A673 (cell line): Measurements from ENCODE around the gene VRTN.

Source experiments
- EZH2 ChIP-seq: fragments of 200-600 bp; sonication (generic); IDR thresholded peaks from 2 replicates; pipeline ENCODE4 v1.6.1; 2017; ENCODE audit warnings: borderline replicate concordance, low read depth, mild to moderate bottlenecking, mixed read lengths, antibody characterized with exemption, low read length; ENCODE audit not compliant: poor library complexity, severe bottlenecking
- TF ChIP-seq, protein P1 (sequence below): fragments of 300-800, 200-600 bp; sonication (generic); conservative IDR thresholded peaks from 2 replicates; pipeline ENCODE4 v1.5.1; 2017; ENCODE audit warnings: low read depth, mild to moderate bottlenecking, antibody characterized with exemption, low read length, moderate library complexity, mixed read lengths

DNA sequence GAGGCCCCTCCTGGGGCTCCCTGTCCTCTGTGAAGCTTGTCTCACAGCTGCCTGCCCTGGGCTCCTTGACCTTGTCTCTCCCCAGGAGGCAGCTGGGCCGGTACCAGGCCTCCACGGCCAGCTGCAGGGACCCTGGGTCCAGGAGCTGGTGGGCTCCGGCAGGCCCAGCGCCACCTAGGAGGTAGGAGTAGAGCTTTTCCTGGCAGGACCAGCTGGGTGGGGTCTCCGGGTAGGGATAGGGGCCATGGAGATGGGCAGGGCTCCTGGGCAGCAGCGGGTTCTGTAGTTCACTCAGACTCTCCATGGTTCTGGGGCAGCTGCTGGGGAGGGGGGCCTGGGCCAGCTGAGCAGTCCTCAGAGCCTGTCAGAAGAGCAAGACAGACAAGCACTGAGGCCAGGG, 61.2 kb downstream of the VRTN start:
- TF ChIP-seq, protein P1, sequence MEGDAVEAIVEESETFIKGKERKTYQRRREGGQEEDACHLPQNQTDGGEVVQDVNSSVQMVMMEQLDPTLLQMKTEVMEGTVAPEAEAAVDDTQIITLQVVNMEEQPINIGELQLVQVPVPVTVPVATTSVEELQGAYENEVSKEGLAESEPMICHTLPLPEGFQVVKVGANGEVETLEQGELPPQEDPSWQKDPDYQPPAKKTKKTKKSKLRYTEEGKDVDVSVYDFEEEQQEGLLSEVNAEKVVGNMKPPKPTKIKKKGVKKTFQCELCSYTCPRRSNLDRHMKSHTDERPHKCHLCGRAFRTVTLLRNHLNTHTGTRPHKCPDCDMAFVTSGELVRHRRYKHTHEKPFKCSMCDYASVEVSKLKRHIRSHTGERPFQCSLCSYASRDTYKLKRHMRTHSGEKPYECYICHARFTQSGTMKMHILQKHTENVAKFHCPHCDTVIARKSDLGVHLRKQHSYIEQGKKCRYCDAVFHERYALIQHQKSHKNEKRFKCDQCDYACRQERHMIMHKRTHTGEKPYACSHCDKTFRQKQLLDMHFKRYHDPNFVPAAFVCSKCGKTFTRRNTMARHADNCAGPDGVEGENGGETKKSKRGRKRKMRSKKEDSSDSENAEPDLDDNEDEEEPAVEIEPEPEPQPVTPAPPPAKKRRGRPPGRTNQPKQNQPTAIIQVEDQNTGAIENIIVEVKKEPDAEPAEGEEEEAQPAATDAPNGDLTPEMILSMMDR, result no peak
- TF ChIP-seq EZH2, result no peak
